OCI-LY3 (cell line): Measurements from ENCODE around the gene STK32B.

ENCODE experiments used
- CTCF ChIP-seq: fragments of 200-600, 300-600 bp; sonication (generic); IDR thresholded peaks from 2 replicates; pipeline ENCODE4 v1.5.1; 2014; ENCODE audit warnings: antibody characterized with exemption, low read length, low read depth
- EZH2phosphoT487 ChIP-seq: fragments of 200-600 bp; shearing (Covaris generic); IDR thresholded peaks from 2 replicates; pipeline ENCODE4 v1.6.1; 2018; ENCODE audit warnings: antibody characterized with exemption, mixed run types, low read depth

DNA sequence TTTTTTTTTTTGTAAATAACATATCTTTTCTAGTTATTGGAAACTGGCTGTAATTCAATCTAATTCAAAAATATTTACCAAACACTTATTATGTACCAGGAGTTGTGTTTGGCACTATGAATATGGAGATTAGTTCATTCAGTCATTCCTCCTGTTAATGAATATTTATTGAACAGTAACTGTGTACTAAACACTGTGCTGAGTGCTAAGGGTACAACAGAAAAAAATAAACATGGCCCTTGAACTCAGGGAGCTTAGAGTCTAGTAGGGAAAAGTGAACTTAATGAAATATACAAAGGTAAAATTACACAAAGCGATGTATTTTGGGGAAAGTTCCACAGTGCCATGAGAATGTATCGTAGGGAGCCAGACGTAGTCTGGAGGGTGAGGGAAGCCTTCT lies 87.1 kb downstream of the STK32B start:
- TF ChIP-seq CTCF (no peak), EZH2phosphoT487 (no peak)
